ENCODE data around the gene SLC5A5.
"Not testable (repeated sequence)": the region's sequence is repeated elsewhere in the genome, so short reads cannot be mapped to it uniquely, and the experiment has no call there.

Gene SLC5A5

GRCh38 chr19:17872251-17873001 is 681 bp downstream of the SLC5A5 start:
- FAIRE-seq, result no peak

GRCh38 chr19:17873786-17874757 is 2.3 kb downstream of the SLC5A5 start:
- FAIRE-seq, result no peak

- no peak for FAIRE-seq
Measured at GRCh38 chr19:17874758-17875135, 3.0 kb downstream of the SLC5A5 start.

GRCh38 chr19:17877696-17878095 is 6.0 kb downstream of the SLC5A5 start:
- no peak for FAIRE-seq

- FAIRE-seq, result no peak
Measured at GRCh38 chr19:17879466-17879865, 7.7 kb downstream of the SLC5A5 start.

- no peak for FAIRE-seq
Measured at GRCh38 chr19:17881701-17882100, 10.0 kb downstream of the SLC5A5 start.

GRCh38 chr19:17883627-17884410 is 12.1 kb downstream of the SLC5A5 start:
- no peak for FAIRE-seq

GRCh38 chr19:17886515-17886914 is 14.8 kb downstream of the SLC5A5 start:
- FAIRE-seq, result no peak

GRCh38 chr19:17887221-17887620 is 15.5 kb downstream of the SLC5A5 start:
- FAIRE-seq, result not testable (repeated sequence)

- FAIRE-seq, result no peak
Measured at GRCh38 chr19:17888260-17888659, 16.5 kb downstream of the SLC5A5 start.

GRCh38 chr19:17889609-17890214 is 18.0 kb downstream of the SLC5A5 start:
- FAIRE-seq, result no peak

- no peak for FAIRE-seq
Measured at GRCh38 chr19:17893766-17894165, 22.0 kb downstream of the SLC5A5 start.

- no peak for FAIRE-seq
Measured at GRCh38 chr19:17902701-17903100, 31.0 kb downstream of the SLC5A5 start.

- FAIRE-seq, result no peak
Measured at GRCh38 chr19:17908244-17908643, 36.5 kb downstream of the SLC5A5 start.

GRCh38 chr19:17909003-17909732 is 37.4 kb downstream of the SLC5A5 start:
- no peak for FAIRE-seq

GRCh38 chr19:17910791-17911360 is 39.1 kb downstream of the SLC5A5 start:
- FAIRE-seq, result no peak

- FAIRE-seq, result no peak
Measured at GRCh38 chr19:17915940-17916593, 44.3 kb downstream of the SLC5A5 start.

GRCh38 chr19:17918151-17918550 is 46.4 kb downstream of the SLC5A5 start:
- FAIRE-seq, result not testable (repeated sequence)

- not testable (repeated sequence) for FAIRE-seq
Measured at GRCh38 chr19:17919122-17919521, 47.4 kb downstream of the SLC5A5 start.

- FAIRE-seq, result no peak
Measured at GRCh38 chr19:17920527-17920926, 48.8 kb downstream of the SLC5A5 start.

- FAIRE-seq, result no peak
Measured at GRCh38 chr19:17922138-17922537, 50.4 kb downstream of the SLC5A5 start.
